SK-N-MC (cell line): ENCODE data around the gene GOLPH3L.

Experiments used
- EZH2 ChIP-seq: fragments of 200-600 bp; sonication (generic); IDR thresholded peaks from one replicate; pipeline ENCODE4 v1.6.1; 2017; ENCODE audit warnings: antibody characterized with exemption
- POLR2AphosphoS5 ChIP-seq: IDR thresholded peaks from 2 replicates; pipeline ENCODE4 v1.6.1; 2012; ENCODE audit warnings: mild to moderate bottlenecking, low read depth, low read length, borderline replicate concordance

GRCh38 chr1:150612014-150612345, 85.0 kb downstream of the GOLPH3L start:
- TF ChIP-seq POLR2AphosphoS5 = no peak
- no peak for TF ChIP-seq EZH2
